WTC11 (cell line): ENCODE results near the gene SMC5. TPM values are rescaled to one million over a fixed set of nuclear protein-coding genes. Genes with fewer than 3 reads are reported as not detected.

Source experiments
- ATAC-seq: fragments of 200-7000 bp; cut with Tn5 transposase; 2 replicates; pipeline ENCODE4 v1.10.0; 2021; ENCODE audit warnings: mild to moderate bottlenecking, moderate library complexity
- CTCF ChIA-PET: fragments of 300-600 bp; sonication (Branson Sonifier 250); formaldehyde crosslinking; loops from one replicate; lab custom pipeline; 2021; ENCODE audit warnings: antibody characterized with exemption; lab: Charles Lee
- POLR2A ChIA-PET: fragments of 350-600 bp; sonication (Branson Sonifier 250); formaldehyde crosslinking; loops from one replicate; lab custom pipeline; 2021; ENCODE audit warnings: antibody characterized with exemption; lab: Charles Lee
- DNase-seq: peaks from one replicate; pipeline ENCODE4 v3.0.0; 2021; ENCODE audit warnings: low spot score
- H3K27ac Mint-ChIP-seq: 2 replicates; pipeline ENCODE4 v1.8.0; 2021; ENCODE audit warnings: mixed read lengths
- H3K27me3 Mint-ChIP-seq: 2 replicates; pipeline ENCODE4 v1.8.0; 2021; ENCODE audit warnings: low read depth, mild to moderate bottlenecking, moderate library complexity, mixed read lengths
- H3K36me3 Mint-ChIP-seq: 2 replicates; pipeline ENCODE4 v1.8.0; 2021; ENCODE audit warnings: mixed read lengths
- H3K4me1 Mint-ChIP-seq: 2 replicates; pipeline ENCODE4 v1.8.0; 2022; ENCODE audit warnings: mixed read lengths
- H3K4me3 Mint-ChIP-seq: 2 replicates; pipeline ENCODE4 v1.8.0; 2021; ENCODE audit warnings: mild to moderate bottlenecking, moderate library complexity, mixed read lengths
- H3K9me3 Mint-ChIP-seq: 2 replicates; pipeline ENCODE4 v1.8.0; 2021; ENCODE audit warnings: mixed read lengths
- ATF2 ChIP-seq: sonication (generic); formaldehyde crosslinking; IDR thresholded peaks from 2 replicates; pipeline ENCODE4 v1.8.1; 2022; ENCODE audit warnings: low read depth, missing genetic modification reagents, borderline replicate concordance
- ATF6 ChIP-seq: sonication (generic); formaldehyde crosslinking; IDR thresholded peaks from 2 replicates; pipeline ENCODE4 v1.8.1; 2023; ENCODE audit warnings: mild to moderate bottlenecking, missing genetic modification reagents
- ESRRA ChIP-seq: sonication (generic); formaldehyde crosslinking; IDR thresholded peaks from 2 replicates; pipeline ENCODE4 v1.8.1; 2022; ENCODE audit warnings: mild to moderate bottlenecking, missing genetic modification reagents, borderline replicate concordance
- GABPB1 ChIP-seq: sonication (generic); formaldehyde crosslinking; IDR thresholded peaks from 2 replicates; pipeline ENCODE4 v1.8.1; 2023; ENCODE audit warnings: mild to moderate bottlenecking, missing genetic modification reagents
- IRF2 ChIP-seq: sonication (generic); formaldehyde crosslinking; IDR thresholded peaks from 2 replicates; pipeline ENCODE4 v1.8.0; 2022; ENCODE audit warnings: low read depth, missing genetic modification reagents, borderline replicate concordance
- NFATC4 ChIP-seq: fragments of 250-450 bp; sonication (Bioruptor Pico); IDR thresholded peaks from 2 replicates; pipeline ENCODE4 v1.9.0; 2021; ENCODE audit warnings: mild to moderate bottlenecking
- PREB ChIP-seq: sonication (generic); formaldehyde crosslinking; IDR thresholded peaks from 2 replicates; pipeline ENCODE4 v1.8.1; 2022; ENCODE audit warnings: mild to moderate bottlenecking, missing genetic modification reagents, moderate library complexity, borderline replicate concordance
- TCF7 ChIP-seq: sonication (generic); formaldehyde crosslinking; IDR thresholded peaks from 2 replicates; pipeline ENCODE4 v1.8.0; 2022; ENCODE audit warnings: mild to moderate bottlenecking, low read depth, missing genetic modification reagents, moderate library complexity
- TP53 ChIP-seq: sonication (generic); formaldehyde crosslinking; IDR thresholded peaks from 2 replicates; pipeline ENCODE4 v1.8.1; 2023; ENCODE audit warnings: mild to moderate bottlenecking, missing genetic modification reagents
- ZBTB43 ChIP-seq: sonication (generic); formaldehyde crosslinking; IDR thresholded peaks from 2 replicates; pipeline ENCODE4 v1.8.1; 2023; ENCODE audit warnings: mild to moderate bottlenecking, missing genetic modification reagents
- ZNF121 ChIP-seq: sonication (generic); formaldehyde crosslinking; IDR thresholded peaks from 2 replicates; pipeline ENCODE4 v1.8.0; 2023; ENCODE audit warnings: missing genetic modification reagents
- ZNF138 ChIP-seq: sonication (generic); formaldehyde crosslinking; conservative IDR thresholded peaks from 2 replicates; pipeline ENCODE4 v1.8.1; 2022; ENCODE audit warnings: mild to moderate bottlenecking, moderate library complexity, missing genetic modification reagents
- ZNF263 ChIP-seq: sonication (generic); formaldehyde crosslinking; IDR thresholded peaks from 2 replicates; pipeline ENCODE4 v1.8.1; 2022; ENCODE audit warnings: low read depth, mild to moderate bottlenecking, moderate library complexity, missing genetic modification reagents
- ZNF425 ChIP-seq: fragments of 250-450 bp; sonication (Bioruptor Pico); conservative IDR thresholded peaks from 2 replicates; pipeline ENCODE4 v1.9.0; 2021; ENCODE audit warnings: mild to moderate bottlenecking
- ZSCAN18 ChIP-seq: fragments of 250-450 bp; sonication (Bioruptor Pico); IDR thresholded peaks from 2 replicates; pipeline ENCODE4 v2.1.2; 2022; ENCODE audit warnings: mild to moderate bottlenecking, moderate library complexity
- total RNA-seq: library from RNA; stranded (reverse); gene quantifications from 3 replicates; pipeline ENCODE4 v1.2.3, GENCODE V29; 2021
- TF ChIP-seq, protein P1 (sequence below): sonication (generic); formaldehyde crosslinking; IDR thresholded peaks from 2 replicates; pipeline ENCODE4 v1.8.0; 2023; ENCODE audit warnings: mild to moderate bottlenecking, missing genetic modification reagents
- TF ChIP-seq, protein P2 (sequence below): sonication (generic); formaldehyde crosslinking; IDR thresholded peaks from 2 replicates; pipeline ENCODE4 v1.8.0; 2022; ENCODE audit warnings: missing genetic modification reagents

SMC5 gene
- total RNA-seq, 1 experiment from 2014 or later = 20.2 TPM

- H3K36me3 Mint-ChIP-seq = no peaks in the 10 kb centered on the region
- no peak for ATAC-seq
- POLR2A ChIA-PET = no interaction called here
- peaks cover 14% of the 10 kb centered on the region for H3K4me1 Mint-ChIP-seq
- TF ChIP-seq PREB = no peak
- no peak for TF ChIP-seq IRF2 (CRISPR knock-in tag)
- TF ChIP-seq ZNF425 = no peak
- no peak for TF ChIP-seq ZBTB43 (CRISPR knock-in tag)
- TF ChIP-seq TP53 (CRISPR knock-in tag) = no peak
- no peaks in the 10 kb centered on the region for H3K9me3 Mint-ChIP-seq
- H3K27me3 Mint-ChIP-seq = no peaks in the 10 kb centered on the region; the same call in 1 of the 2 replicates
- H3K4me3 Mint-ChIP-seq = no peak overlapping the region
- CTCF ChIA-PET = interaction anchor here (3.2 kb wide), 1 partner anchor 213 kb away, joined by 9 read pairs; no protein-coding TSS in a partner anchor
- H3K27ac Mint-ChIP-seq = no peak overlapping the region
- DNase-seq = no peak
These were observed 130.4 kb downstream of the SMC5 start for GRCh38 chr9:70389188-70389587.

DNA sequence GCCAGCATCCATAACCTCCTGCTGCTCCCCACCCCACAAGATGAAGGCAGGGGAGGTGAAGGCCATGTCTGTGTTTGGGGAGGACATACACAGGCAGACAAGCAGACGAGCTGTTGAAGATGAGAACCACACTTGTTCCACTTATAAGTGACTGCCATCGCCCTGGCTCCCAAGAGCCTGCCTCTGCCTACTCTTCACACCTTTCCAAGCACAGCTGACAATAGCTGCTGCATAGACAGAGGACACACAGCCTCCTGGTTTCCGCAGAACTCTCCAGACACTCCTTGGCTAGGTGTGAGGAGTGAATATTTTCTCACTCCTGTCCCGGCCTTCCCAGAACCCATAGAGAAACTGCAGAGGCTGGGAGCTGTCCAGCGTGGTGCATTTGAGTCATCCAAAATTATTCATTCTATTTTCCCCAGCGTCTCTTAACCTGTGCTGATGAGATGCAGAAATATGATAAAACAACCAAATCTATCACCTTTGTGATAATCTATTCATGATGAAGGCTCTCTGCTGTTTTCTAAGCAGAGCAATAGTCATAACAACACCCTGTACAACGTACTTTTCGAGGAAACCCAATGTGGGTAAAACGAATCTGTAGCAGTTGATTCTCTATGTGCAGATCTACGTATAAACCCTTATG, 131.0 kb downstream of the SMC5 start:
- ChIA-PET POLR2A (no interaction called here), CTCF (interaction anchor here (1.1 to 3.2 kb wide), 3 partner anchors 95 to 279 kb away, joined by 3 to 9 read pairs (median 5); no protein-coding TSS in a partner anchor)
- Mint-ChIP-seq H3K4me3 (no peak overlapping the region), H3K27me3 (no peaks in the 10 kb centered on the region; the same call in 1 of the 2 replicates), H3K9me3 (no peaks in the 10 kb centered on the region), H3K4me1 (peaks cover 14% of the 10 kb centered on the region), H3K27ac (no peak overlapping the region), H3K36me3 (no peaks in the 10 kb centered on the region)
- no peak for DNase-seq
- peak; percentile 32; the same call in 1 of the 2 replicates for ATAC-seq
- TF ChIP-seq ZNF121 (CRISPR knock-in tag) (no peak), NFATC4 (CRISPR knock-in tag) (no peak), ZNF263 (no peak), ATF2 (CRISPR knock-in tag) (no peak), GABPB1 (CRISPR knock-in tag) (no peak), ZNF138 (CRISPR knock-in tag) (no peak), TCF7 (CRISPR knock-in tag) (no peak), ZSCAN18 (CRISPR knock-in tag) (no peak), ATF6 (CRISPR knock-in tag) (no peak), ESRRA (no peak)
- TF ChIP-seq, protein P1, sequence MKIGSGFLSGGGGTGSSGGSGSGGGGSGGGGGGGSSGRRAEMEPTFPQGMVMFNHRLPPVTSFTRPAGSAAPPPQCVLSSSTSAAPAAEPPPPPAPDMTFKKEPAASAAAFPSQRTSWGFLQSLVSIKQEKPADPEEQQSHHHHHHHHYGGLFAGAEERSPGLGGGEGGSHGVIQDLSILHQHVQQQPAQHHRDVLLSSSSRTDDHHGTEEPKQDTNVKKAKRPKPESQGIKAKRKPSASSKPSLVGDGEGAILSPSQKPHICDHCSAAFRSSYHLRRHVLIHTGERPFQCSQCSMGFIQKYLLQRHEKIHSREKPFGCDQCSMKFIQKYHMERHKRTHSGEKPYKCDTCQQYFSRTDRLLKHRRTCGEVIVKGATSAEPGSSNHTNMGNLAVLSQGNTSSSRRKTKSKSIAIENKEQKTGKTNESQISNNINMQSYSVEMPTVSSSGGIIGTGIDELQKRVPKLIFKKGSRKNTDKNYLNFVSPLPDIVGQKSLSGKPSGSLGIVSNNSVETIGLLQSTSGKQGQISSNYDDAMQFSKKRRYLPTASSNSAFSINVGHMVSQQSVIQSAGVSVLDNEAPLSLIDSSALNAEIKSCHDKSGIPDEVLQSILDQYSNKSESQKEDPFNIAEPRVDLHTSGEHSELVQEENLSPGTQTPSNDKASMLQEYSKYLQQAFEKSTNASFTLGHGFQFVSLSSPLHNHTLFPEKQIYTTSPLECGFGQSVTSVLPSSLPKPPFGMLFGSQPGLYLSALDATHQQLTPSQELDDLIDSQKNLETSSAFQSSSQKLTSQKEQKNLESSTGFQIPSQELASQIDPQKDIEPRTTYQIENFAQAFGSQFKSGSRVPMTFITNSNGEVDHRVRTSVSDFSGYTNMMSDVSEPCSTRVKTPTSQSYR (CRISPR knock-in tag) = no peak
- TF ChIP-seq, protein P2, sequence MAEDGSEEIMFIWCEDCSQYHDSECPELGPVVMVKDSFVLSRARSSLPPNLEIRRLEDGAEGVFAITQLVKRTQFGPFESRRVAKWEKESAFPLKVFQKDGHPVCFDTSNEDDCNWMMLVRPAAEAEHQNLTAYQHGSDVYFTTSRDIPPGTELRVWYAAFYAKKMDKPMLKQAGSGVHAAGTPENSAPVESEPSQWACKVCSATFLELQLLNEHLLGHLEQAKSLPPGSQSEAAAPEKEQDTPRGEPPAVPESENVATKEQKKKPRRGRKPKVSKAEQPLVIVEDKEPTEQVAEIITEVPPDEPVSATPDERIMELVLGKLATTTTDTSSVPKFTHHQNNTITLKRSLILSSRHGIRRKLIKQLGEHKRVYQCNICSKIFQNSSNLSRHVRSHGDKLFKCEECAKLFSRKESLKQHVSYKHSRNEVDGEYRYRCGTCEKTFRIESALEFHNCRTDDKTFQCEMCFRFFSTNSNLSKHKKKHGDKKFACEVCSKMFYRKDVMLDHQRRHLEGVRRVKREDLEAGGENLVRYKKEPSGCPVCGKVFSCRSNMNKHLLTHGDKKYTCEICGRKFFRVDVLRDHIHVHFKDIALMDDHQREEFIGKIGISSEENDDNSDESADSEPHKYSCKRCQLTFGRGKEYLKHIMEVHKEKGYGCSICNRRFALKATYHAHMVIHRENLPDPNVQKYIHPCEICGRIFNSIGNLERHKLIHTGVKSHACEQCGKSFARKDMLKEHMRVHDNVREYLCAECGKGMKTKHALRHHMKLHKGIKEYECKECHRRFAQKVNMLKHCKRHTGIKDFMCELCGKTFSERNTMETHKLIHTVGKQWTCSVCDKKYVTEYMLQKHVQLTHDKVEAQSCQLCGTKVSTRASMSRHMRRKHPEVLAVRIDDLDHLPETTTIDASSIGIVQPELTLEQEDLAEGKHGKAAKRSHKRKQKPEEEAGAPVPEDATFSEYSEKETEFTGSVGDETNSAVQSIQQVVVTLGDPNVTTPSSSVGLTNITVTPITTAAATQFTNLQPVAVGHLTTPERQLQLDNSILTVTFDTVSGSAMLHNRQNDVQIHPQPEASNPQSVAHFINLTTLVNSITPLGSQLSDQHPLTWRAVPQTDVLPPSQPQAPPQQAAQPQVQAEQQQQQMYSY (CRISPR knock-in tag) = no peak
